DOHH2 (cell line): ENCODE measurements around the gene CALHM5.

Experiments
- H3F3A ChIP-seq: fragments of 200-600 bp; sonication (generic), shearing (Covaris generic); 2 replicates; pipeline ENCODE4 v1.6.0; 2016; ENCODE audit warnings: antibody characterized with exemption, mild to moderate bottlenecking; ENCODE audit not compliant: control insufficient read depth, insufficient read depth
- H3K27ac ChIP-seq: fragments of 200-600 bp; sonication (generic); 2 replicates; pipeline ENCODE4 v1.5.1; 2014; ENCODE audit warnings: low read depth, mild to moderate bottlenecking, low read length, moderate library complexity
- H3K27me3 ChIP-seq: fragments of 200-600 bp; sonication (generic); 2 replicates; pipeline ENCODE4 v1.6.1; 2014; ENCODE audit warnings: mild to moderate bottlenecking, low read length, mixed read lengths; ENCODE audit not compliant: control insufficient read depth
- H3K36me3 ChIP-seq: fragments of 200-600 bp; sonication (generic); 2 replicates; pipeline ENCODE4 v1.6.1; 2014; ENCODE audit warnings: mild to moderate bottlenecking, low read length, moderate library complexity, mixed read lengths; ENCODE audit not compliant: control insufficient read depth
- H3K4me1 ChIP-seq: fragments of 200-600 bp; sonication (generic); 2 replicates; pipeline ENCODE4 v1.6.1; 2014; ENCODE audit warnings: mild to moderate bottlenecking, low read length, mixed read lengths; ENCODE audit not compliant: control insufficient read depth
- H3K4me2 ChIP-seq: fragments of 200-600 bp; sonication (generic); 2 replicates; pipeline ENCODE4 v1.6.0; 2014; ENCODE audit warnings: mild to moderate bottlenecking, low read length, moderate library complexity
- H3K4me3 ChIP-seq: fragments of 200-600 bp; sonication (generic); 2 replicates; pipeline ENCODE4 v1.5.1; 2014; ENCODE audit warnings: mild to moderate bottlenecking, low read length, mixed read lengths
- H3K79me2 ChIP-seq: fragments of 200-600 bp; sonication (generic); 2 replicates; pipeline ENCODE4 v1.6.1; 2014; ENCODE audit warnings: mild to moderate bottlenecking, low read length, mixed read lengths; ENCODE audit not compliant: control insufficient read depth
- H3K9me2 ChIP-seq: fragments of 200-600 bp; sonication (generic); replicated peaks from 2 replicates; pipeline ENCODE4 v1.6.1; 2014; ENCODE audit warnings: mild to moderate bottlenecking, low read length, mixed read lengths; ENCODE audit not compliant: control insufficient read depth
- H3K9me3 ChIP-seq: fragments of 200-600 bp; sonication (generic); 2 replicates; pipeline ENCODE4 v1.6.1; 2014; ENCODE audit warnings: antibody characterized with exemption, low read length, mixed read lengths; ENCODE audit not compliant: control insufficient read depth, insufficient read depth
- H4K20me1 ChIP-seq: fragments of 200-600 bp; sonication (generic); 2 replicates; pipeline ENCODE4 v1.6.0; 2014; ENCODE audit warnings: low read depth, mild to moderate bottlenecking, antibody characterized with exemption, low read length, moderate library complexity; ENCODE audit not compliant: control insufficient read depth, insufficient read depth
- CTCF ChIP-seq: fragments of 200-600 bp; sonication (generic); IDR thresholded peaks from one replicate; pipeline ENCODE4 v1.5.1; 2014; ENCODE audit warnings: antibody characterized with exemption, mild to moderate bottlenecking, low read depth, low read length; ENCODE audit not compliant: poor library complexity, severe bottlenecking
- EZH2phosphoT487 ChIP-seq: fragments of 200-600 bp; sonication (generic); IDR thresholded peaks from 2 replicates; pipeline ENCODE4 v1.6.1; 2017; ENCODE audit warnings: borderline replicate concordance, mild to moderate bottlenecking, antibody characterized with exemption, low read length, moderate library complexity, mixed read lengths

CALHM5 gene

GRCh38 chr6:116556065-116556464 lies 44.6 kb downstream of the CALHM5 start:
- Histone ChIP-seq H3K9me2 (no peaks in the 10 kb centered on the region), H3K9me3 (no peaks in the 10 kb centered on the region), H3F3A (no peaks in the 10 kb centered on the region), H3K36me3 (no peaks in the 10 kb centered on the region), H3K4me3 (no peak overlapping the region), H4K20me1 (no peaks in the 10 kb centered on the region), H3K27ac (no peak overlapping the region), H3K4me2 (no peak overlapping the region), H3K79me2 (no peaks in the 10 kb centered on the region), H3K4me1 (no peaks in the 10 kb centered on the region), H3K27me3 (peaks cover 12% of the 10 kb centered on the region; the same call in 1 of the 2 replicates)
- TF ChIP-seq CTCF (no peak), EZH2phosphoT487 (no peak)

GRCh38 chr6:116556814-116557415 lies 45.5 kb downstream of the CALHM5 start:
- Histone ChIP-seq H3K79me2 (no peaks in the 10 kb centered on the region), H3K27me3 (peaks cover 12% of the 10 kb centered on the region; the same call in 1 of the 2 replicates), H3K9me2 (no peaks in the 10 kb centered on the region), H3K9me3 (no peaks in the 10 kb centered on the region), H3F3A (no peaks in the 10 kb centered on the region), H3K4me1 (no peaks in the 10 kb centered on the region), H3K36me3 (no peaks in the 10 kb centered on the region), H3K27ac (no peak overlapping the region), H4K20me1 (no peaks in the 10 kb centered on the region), H3K4me2 (no peak overlapping the region), H3K4me3 (no peak overlapping the region)
- TF ChIP-seq EZH2phosphoT487 = no peak
- TF ChIP-seq CTCF = no peak

GRCh38 chr6:116557893-116558292 lies 46.5 kb downstream of the CALHM5 start:
- no peaks in the 10 kb centered on the region for H3K9me3 ChIP-seq
- TF ChIP-seq CTCF (no peak), EZH2phosphoT487 (no peak)
- no peak overlapping the region for H3K27ac ChIP-seq
- H3K4me2 ChIP-seq = no peak overlapping the region
- no peaks in the 10 kb centered on the region for H3K9me2 ChIP-seq
- H3K4me3 ChIP-seq = no peak overlapping the region
- no peaks in the 10 kb centered on the region for H3K79me2 ChIP-seq
- H3F3A ChIP-seq = no peaks in the 10 kb centered on the region
- H3K36me3 ChIP-seq = no peaks in the 10 kb centered on the region
- H3K4me1 ChIP-seq = no peaks in the 10 kb centered on the region
- no peaks in the 10 kb centered on the region for H4K20me1 ChIP-seq
- peaks cover 12% of the 10 kb centered on the region; the same call in 1 of the 2 replicates for H3K27me3 ChIP-seq
